Activated naive CD8-positive, alpha-beta T cell treated with anti-CD3 and anti-CD28 coated beads, Interleukin-2, amount 10 ng/mL, durations not matched to agents 7 days and 5 days (primary cell): ENCODE data around the gene DPM3. TPM values are rescaled to one million over a fixed set of nuclear protein-coding genes. Genes with fewer than 3 reads are reported as not detected.
"Not testable (repeated sequence)": the region's sequence is repeated elsewhere in the genome, so short reads cannot be mapped to it uniquely, and the experiment has no call there.

Source experiments
- ATAC-seq: fragments of 150-1000 bp; cut with Tn5 transposase; one replicate; pipeline ENCODE4 v1.10.0; 2021; ENCODE audit warnings: low read depth, moderate library complexity
- POLR2A ChIA-PET: fragments of 350-600 bp; sonication (Branson Sonifier 250); formaldehyde crosslinking; loops from one replicate; lab custom pipeline; 2021; ENCODE audit warnings: antibody characterized with exemption; lab: Charles Lee
- DNase-seq: peaks from one replicate; pipeline ENCODE4 v3.0.0; 2021
- H3K27ac Mint-ChIP-seq: one replicate; pipeline ENCODE4 v1.8.0; 2022; ENCODE audit warnings: mild to moderate bottlenecking, mixed read lengths
- H3K27me3 Mint-ChIP-seq: one replicate; pipeline ENCODE4 v1.8.0; 2022; ENCODE audit warnings: mild to moderate bottlenecking, moderate library complexity, mixed read lengths
- H3K36me3 Mint-ChIP-seq: one replicate; pipeline ENCODE4 v1.8.0; 2021; ENCODE audit warnings: mild to moderate bottlenecking, mixed read lengths
- H3K4me1 Mint-ChIP-seq: one replicate; pipeline ENCODE4 v1.8.0; 2021; ENCODE audit warnings: mixed read lengths
- H3K4me3 Mint-ChIP-seq: one replicate; pipeline ENCODE4 v1.8.0; 2022; ENCODE audit warnings: mild to moderate bottlenecking, moderate library complexity, mixed read lengths
- H3K9me3 Mint-ChIP-seq: one replicate; pipeline ENCODE4 v1.8.0; 2021; ENCODE audit warnings: mixed read lengths
- total RNA-seq, 2 experiments: library from RNA; stranded (reverse); gene quantifications; one replicate each; pipeline ENCODE4 v1.2.3, GENCODE V29; 2021

DPM3 gene
- total RNA-seq, result 10 to 100 TPM; 60.0 to 71.1 TPM

- H3K27me3 Mint-ChIP-seq, result peaks cover 3% of the 10 kb centered on the region
- POLR2A ChIA-PET, result interaction anchor here (0.5 to 1.5 kb wide), 2 partner anchors 10 to 427 kb away, joined by 3 to 5 read pairs; no protein-coding TSS in a partner anchor
- DNase-seq (peak; percentile 88), ATAC-seq (peak; percentile 62)
- peaks cover 9% of the 10 kb centered on the region for H3K36me3 Mint-ChIP-seq
- peak within 1 kb of the TSS; percentile 97 for H3K27ac Mint-ChIP-seq
- no peaks in the 10 kb centered on the region for H3K9me3 Mint-ChIP-seq
- H3K4me3 Mint-ChIP-seq, result peak within 1 kb of the TSS; percentile 97
- H3K4me1 Mint-ChIP-seq, result peaks cover 22% of the 10 kb centered on the region
Observed at GRCh38 chr1:155139895-155140629, at the start of gene DPM3. DPM3 (minus strand) TSS chr1:155140531; CDS start chr1:155140240, 291 bp downstream.

- H3K27me3 Mint-ChIP-seq, H3K9me3 Mint-ChIP-seq, H3K36me3 Mint-ChIP-seq, H3K27ac Mint-ChIP-seq, DNase-seq, H3K4me3 Mint-ChIP-seq, ATAC-seq, POLR2A ChIA-PET: not testable (repeated sequence)
- peaks cover 28% of the 10 kb centered on the region for H3K4me1 Mint-ChIP-seq
Observed at GRCh38 chr1:155189926-155190325, 49.6 kb upstream of the DPM3 start.

GRCh38 chr1:155188268-155188667, 47.9 kb upstream of the DPM3 start:
- peak overlapping the region; percentile 10 for H3K4me3 Mint-ChIP-seq
- H3K27me3 Mint-ChIP-seq, result no peaks in the 10 kb centered on the region
- H3K4me1 Mint-ChIP-seq, result peaks cover 16% of the 10 kb centered on the region

GRCh38 chr1:155187456-155187891, 47.1 kb upstream of the DPM3 start:
- H3K27ac Mint-ChIP-seq, result no peak overlapping the region

More at GRCh38 chr1:155188268-155188667, 47.9 kb upstream of the DPM3 start:
- Mint-ChIP-seq H3K27ac (peak overlapping the region; percentile 71), H3K36me3 (peaks cover 6% of the 10 kb centered on the region), H3K9me3 (no peaks in the 10 kb centered on the region)
- no peak for DNase-seq
- ATAC-seq, result no peak
- POLR2A ChIA-PET, result no interaction called here

GRCh38 chr1:155186794-155187455, 46.6 kb upstream of the DPM3 start:
- DNase-seq (no peak), ATAC-seq (no peak)
- POLR2A ChIA-PET, result no interaction called here
- H3K4me3 Mint-ChIP-seq, result no peak overlapping the region
- H3K9me3 Mint-ChIP-seq, result no peaks in the 10 kb centered on the region
- peaks cover 6% of the 10 kb centered on the region for H3K4me1 Mint-ChIP-seq
- H3K36me3 Mint-ChIP-seq, result peaks cover 9% of the 10 kb centered on the region
- no peaks in the 10 kb centered on the region for H3K27me3 Mint-ChIP-seq
- peak overlapping the region; percentile 3 for H3K27ac Mint-ChIP-seq

More at GRCh38 chr1:155187456-155187891, 47.1 kb upstream of the DPM3 start:
- Mint-ChIP-seq H3K4me1 (peaks cover 11% of the 10 kb centered on the region), H3K4me3 (no peak overlapping the region), H3K27me3 (no peaks in the 10 kb centered on the region), H3K9me3 (no peaks in the 10 kb centered on the region), H3K36me3 (peaks cover 9% of the 10 kb centered on the region)
- ATAC-seq (no peak), DNase-seq (no peak)
- POLR2A ChIA-PET, result no interaction called here

- Mint-ChIP-seq H3K27ac (no peak overlapping the region), H3K27me3 (no peaks in the 10 kb centered on the region), H3K36me3 (peaks cover 10% of the 10 kb centered on the region), H3K4me3 (no peak overlapping the region), H3K9me3 (no peaks in the 10 kb centered on the region), H3K4me1 (peaks cover 4% of the 10 kb centered on the region)
- POLR2A ChIA-PET, result interaction anchor here (1.8 kb wide), 1 partner anchor 12 kb away, joined by 4 read pairs; the partner anchor contains the start of gene TRIM46
- ATAC-seq (no peak), DNase-seq (no peak)
Observed at GRCh38 chr1:155186067-155186793, 45.9 kb upstream of the DPM3 start.

- DNase-seq (no peak), ATAC-seq (no peak)
- Mint-ChIP-seq H3K4me3 (no peak overlapping the region), H3K27ac (no peak overlapping the region), H3K36me3 (peaks cover 11% of the 10 kb centered on the region), H3K27me3 (no peaks in the 10 kb centered on the region), H3K9me3 (no peaks in the 10 kb centered on the region), H3K4me1 (peaks cover 4% of the 10 kb centered on the region)
- POLR2A ChIA-PET, result interaction anchor here (1.8 kb wide), 1 partner anchor 12 kb away, joined by 4 read pairs; the partner anchor contains the start of gene TRIM46
Observed at GRCh38 chr1:155185783-155186066, 45.4 kb upstream of the DPM3 start.

GRCh38 chr1:155184835-155185782, 44.8 kb upstream of the DPM3 start:
- no peak for ATAC-seq
- POLR2A ChIA-PET, result interaction anchor here (0.9 to 1.8 kb wide), 2 partner anchors 9 to 11 kb away, joined by 3 to 4 read pairs; partner anchors contain the start of gene TRIM46
- DNase-seq, result no peak
- H3K9me3 Mint-ChIP-seq, result no peaks in the 10 kb centered on the region
- H3K27ac Mint-ChIP-seq, result no peak overlapping the region
- H3K4me3 Mint-ChIP-seq, result no peak overlapping the region
- H3K27me3 Mint-ChIP-seq, result no peaks in the 10 kb centered on the region
- peaks cover 11% of the 10 kb centered on the region for H3K36me3 Mint-ChIP-seq
- peaks cover 4% of the 10 kb centered on the region for H3K4me1 Mint-ChIP-seq

GRCh38 chr1:155184351-155184811, 44.0 kb upstream of the DPM3 start:
- ATAC-seq (no peak), DNase-seq (no peak)
- H3K4me3 Mint-ChIP-seq, result no peak overlapping the region
- peak overlapping the region; percentile 37 for H3K27ac Mint-ChIP-seq
- no peaks in the 10 kb centered on the region for H3K9me3 Mint-ChIP-seq
- POLR2A ChIA-PET, result interaction anchor here (0.9 to 1.8 kb wide), 3 partner anchors 9 to 10 kb away, joined by 3 to 8 read pairs (median 4); partner anchors contain the start of gene TRIM46
- peaks cover 4% of the 10 kb centered on the region for H3K4me1 Mint-ChIP-seq
- H3K36me3 Mint-ChIP-seq, result peaks cover 13% of the 10 kb centered on the region
- no peaks in the 10 kb centered on the region for H3K27me3 Mint-ChIP-seq

GRCh38 chr1:155183775-155184221, 43.5 kb upstream of the DPM3 start:
- Mint-ChIP-seq H3K27ac (peak overlapping the region; percentile 37), H3K36me3 (peaks cover 17% of the 10 kb centered on the region), H3K9me3 (no peaks in the 10 kb centered on the region), H3K4me3 (no peak overlapping the region), H3K27me3 (no peaks in the 10 kb centered on the region), H3K4me1 (peaks cover 4% of the 10 kb centered on the region)
- no peak for DNase-seq
- POLR2A ChIA-PET, result interaction anchor here (1.2 kb wide), 1 partner anchor 9 kb away, joined by 8 read pairs; no protein-coding TSS in a partner anchor
- no peak for ATAC-seq

- POLR2A ChIA-PET, result no interaction called here
- DNase-seq (no peak), ATAC-seq (no peak)
- Mint-ChIP-seq H3K36me3 (peaks cover 18% of the 10 kb centered on the region), H3K27ac (no peak overlapping the region), H3K9me3 (no peaks in the 10 kb centered on the region), H3K4me3 (no peak overlapping the region), H3K27me3 (no peaks in the 10 kb centered on the region), H3K4me1 (no peaks in the 10 kb centered on the region)
Observed at GRCh38 chr1:155182052-155182550, 41.8 kb upstream of the DPM3 start.
